Heart left ventricle (tissue), 13 donors: ENCODE results near the gene FMOD.

Experiments used
- POLR2A ChIP-seq, 2 donors: fragments of 450-650 bp; IDR thresholded peaks; one replicate each; pipeline ENCODE4 v1.6.1; 2017; ENCODE audit warnings: antibody characterized with exemption in 2 of 2, mild to moderate bottlenecking in 2 of 2, moderate library complexity in 2 of 2
- TF ChIP-seq, protein P1 (sequence below), 12 donors: fragments of 200-600 bp; sonication (generic) in 4 of 12; IDR thresholded peaks; one replicate each; pipeline versions ENCODE4 v1.5.0 to v1.8.0; 2018 to 2022; ENCODE audit warnings: antibody characterized with exemption in 12 of 12, mild to moderate bottlenecking in 5 of 12
- donor health status: ischemic (EF 13 %, LVEDD 7.1; RV severe dilation, severe dysfunction).
- donor health status: DM: no; HTN: yes; CAD: no.
- donor health status: DM: no; HTN: no; CAD: no.
- donor health status: ischemic (EF 25% LVEDD 6.9; RV normal size, moderate dysfunction).
- donor health status: ischemic (EF 25% LVEDD 5.7; RV mildly dilated, moderate dysfunction).
- donor health status: ischemic (EF 35%, LVEDD 5.7; RV mildly dilated, moderate dysfunction).
- donor health status: nonischemic (EF 11% LVEDD 7.7; RV severe dilation, severe dysfunction).
- donor health status: DM: yes; HTN: yes; CAD: no.
- donor health status: PGD.
- donor health status: ischemic (EF 29% LVEDD 5.4; RV normal size, mild dysfunction).
- donor health status: nonischemic (EF 23%, LVEDD 6.1; RV moderate dilation, normal function).

DNA sequence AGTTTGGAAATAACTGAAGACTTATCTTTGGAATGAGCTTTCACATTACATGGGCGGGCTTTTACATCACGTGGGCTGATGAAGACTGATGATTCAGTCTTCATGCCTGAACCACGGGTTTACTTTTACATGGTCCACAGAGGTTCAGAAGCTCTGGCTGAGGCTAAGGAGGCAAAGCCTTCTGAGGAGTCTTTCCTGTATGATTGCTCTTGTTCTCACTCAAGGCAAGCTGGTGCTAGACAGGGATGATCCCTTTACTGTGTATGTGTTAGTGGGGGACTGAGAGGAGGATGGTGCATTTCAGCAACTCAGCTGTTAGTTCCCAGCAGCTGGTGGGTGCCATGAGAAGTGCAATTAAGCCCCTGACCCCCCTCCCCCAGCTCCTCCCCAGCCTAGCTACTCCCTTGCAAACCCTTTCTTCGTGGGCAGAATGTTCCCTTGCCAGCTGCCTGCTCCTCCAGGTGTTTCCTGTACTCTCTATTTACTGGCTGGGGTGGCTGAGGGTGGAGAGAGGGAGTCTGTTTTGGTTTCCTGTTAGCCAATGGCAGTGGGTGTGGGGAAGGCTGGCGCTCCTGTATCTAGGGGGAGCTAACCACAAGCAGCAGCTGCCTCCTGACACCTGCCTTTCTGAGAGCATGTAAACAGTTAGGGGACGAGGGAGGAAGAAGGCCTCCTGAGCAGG lies 30.2 kb downstream of the FMOD start:
- TF ChIP-seq, protein P1, sequence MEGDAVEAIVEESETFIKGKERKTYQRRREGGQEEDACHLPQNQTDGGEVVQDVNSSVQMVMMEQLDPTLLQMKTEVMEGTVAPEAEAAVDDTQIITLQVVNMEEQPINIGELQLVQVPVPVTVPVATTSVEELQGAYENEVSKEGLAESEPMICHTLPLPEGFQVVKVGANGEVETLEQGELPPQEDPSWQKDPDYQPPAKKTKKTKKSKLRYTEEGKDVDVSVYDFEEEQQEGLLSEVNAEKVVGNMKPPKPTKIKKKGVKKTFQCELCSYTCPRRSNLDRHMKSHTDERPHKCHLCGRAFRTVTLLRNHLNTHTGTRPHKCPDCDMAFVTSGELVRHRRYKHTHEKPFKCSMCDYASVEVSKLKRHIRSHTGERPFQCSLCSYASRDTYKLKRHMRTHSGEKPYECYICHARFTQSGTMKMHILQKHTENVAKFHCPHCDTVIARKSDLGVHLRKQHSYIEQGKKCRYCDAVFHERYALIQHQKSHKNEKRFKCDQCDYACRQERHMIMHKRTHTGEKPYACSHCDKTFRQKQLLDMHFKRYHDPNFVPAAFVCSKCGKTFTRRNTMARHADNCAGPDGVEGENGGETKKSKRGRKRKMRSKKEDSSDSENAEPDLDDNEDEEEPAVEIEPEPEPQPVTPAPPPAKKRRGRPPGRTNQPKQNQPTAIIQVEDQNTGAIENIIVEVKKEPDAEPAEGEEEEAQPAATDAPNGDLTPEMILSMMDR (IDR thresholded peaks at IDR 0.05): no peak
- TF ChIP-seq POLR2A (IDR thresholded peaks at IDR 0.05): no peak
